HG03159 (cell line): ENCODE measurements around the gene GPC6.

Experiments used
- ATAC-seq: cut with Tn5 transposase; IDR thresholded peaks from one replicate; pipeline ENCODE4 v1.9.1; 2021; ENCODE audit warnings: mild to moderate bottlenecking, moderate library complexity; ENCODE audit not compliant: unreplicated experiment

The GPC6 gene

GRCh38 chr13:93878675-93879074 is 652.1 kb downstream of the GPC6 start:
- no peak for ATAC-seq

- ATAC-seq, result no peak
These were observed 654.8 kb downstream of the GPC6 start for GRCh38 chr13:93881411-93881810.

- ATAC-seq, result no peak
These were observed 655.6 kb downstream of the GPC6 start for GRCh38 chr13:93882086-93882651.

- ATAC-seq, result no peak
These were observed 662.9 kb downstream of the GPC6 start for GRCh38 chr13:93889430-93889951.

- ATAC-seq, result no peak
These were observed 673.4 kb downstream of the GPC6 start for GRCh38 chr13:93899981-93900380.

GRCh38 chr13:93900731-93901130 is 674.1 kb downstream of the GPC6 start:
- no peak for ATAC-seq

- no peak for ATAC-seq
These were observed 677.3 kb downstream of the GPC6 start for GRCh38 chr13:93903909-93904308.

- ATAC-seq, result no peak
These were observed 688.7 kb downstream of the GPC6 start for GRCh38 chr13:93915269-93915809.

GRCh38 chr13:93922063-93922855 is 695.7 kb downstream of the GPC6 start:
- ATAC-seq, result no peak

- no peak for ATAC-seq
These were observed 699.4 kb downstream of the GPC6 start for GRCh38 chr13:93925990-93926389.

- ATAC-seq, result no peak
These were observed 699.8 kb downstream of the GPC6 start for GRCh38 chr13:93926425-93926824.

GRCh38 chr13:93927431-93927830 is 700.8 kb downstream of the GPC6 start:
- no peak for ATAC-seq

- ATAC-seq, result no peak
These were observed 706.3 kb downstream of the GPC6 start for GRCh38 chr13:93932901-93933300.

GRCh38 chr13:93936901-93937300 is 710.3 kb downstream of the GPC6 start:
- no peak for ATAC-seq

- ATAC-seq, result no peak
These were observed 714.8 kb downstream of the GPC6 start for GRCh38 chr13:93941444-93941843.

- ATAC-seq, result no peak
These were observed 715.4 kb downstream of the GPC6 start for GRCh38 chr13:93942016-93942415.

- no peak for ATAC-seq
These were observed 719.0 kb downstream of the GPC6 start for GRCh38 chr13:93945621-93946020.

GRCh38 chr13:93946994-93947393 is 720.4 kb downstream of the GPC6 start:
- ATAC-seq, result no peak

GRCh38 chr13:93947651-93948050 is 721.0 kb downstream of the GPC6 start:
- no peak for ATAC-seq

- no peak for ATAC-seq
These were observed 721.7 kb downstream of the GPC6 start for GRCh38 chr13:93948162-93948922.

GRCh38 chr13:93951108-93951507 is 724.5 kb downstream of the GPC6 start:
- ATAC-seq, result no peak
